ENCODE data around the gene SIGLEC5.
A peak's percentile ranks its signal among the peaks of the same experiment; 100 is the strongest.

Gene SIGLEC5

GRCh38 chr19:51627491-51628138 lies 2.6 kb downstream of the SIGLEC5 start:
- DNase-seq: no peak

- no peak for DNase-seq
Observed at GRCh38 chr19:51626675-51627074, 3.5 kb downstream of the SIGLEC5 start.

- DNase-seq: no peak
Observed at GRCh38 chr19:51621178-51621577, 9.0 kb downstream of the SIGLEC5 start.

- DNase-seq: no peak
Observed at GRCh38 chr19:51615991-51616390, 14.2 kb downstream of the SIGLEC5 start.

- DNase-seq: no peak
Observed at GRCh38 chr19:51614789-51615188, 15.4 kb downstream of the SIGLEC5 start.

- DNase-seq: no peak
Observed at GRCh38 chr19:51610576-51610975, 19.6 kb downstream of the SIGLEC5 start.

GRCh38 chr19:51607920-51608562 lies 22.2 kb downstream of the SIGLEC5 start:
- DNase-seq: no peak

- DNase-seq: no peak
Observed at GRCh38 chr19:51607077-51607476, 23.1 kb downstream of the SIGLEC5 start.

GRCh38 chr19:51602189-51602854 lies 27.9 kb downstream of the SIGLEC5 start:
- DNase-seq: no peak

GRCh38 chr19:51600940-51601580 lies 29.1 kb downstream of the SIGLEC5 start:
- no peak for DNase-seq

- DNase-seq: no peak
Observed at GRCh38 chr19:51599084-51599483, 31.1 kb downstream of the SIGLEC5 start.

GRCh38 chr19:51598159-51598915 lies 31.9 kb downstream of the SIGLEC5 start:
- no peak for DNase-seq

GRCh38 chr19:51595190-51596175 lies 34.7 kb downstream of the SIGLEC5 start:
- no peak for DNase-seq

- no peak for DNase-seq
Observed at GRCh38 chr19:51594774-51595109, 35.5 kb downstream of the SIGLEC5 start.

GRCh38 chr19:51593969-51594773 lies 36.0 kb downstream of the SIGLEC5 start:
- peak; percentile 95 for DNase-seq

GRCh38 chr19:51593138-51593890 lies 36.9 kb downstream of the SIGLEC5 start:
- DNase-seq: no peak

- DNase-seq: no peak
Observed at GRCh38 chr19:51592521-51592920, 37.7 kb downstream of the SIGLEC5 start.

- no peak for DNase-seq
Observed at GRCh38 chr19:51590441-51590840, 39.8 kb downstream of the SIGLEC5 start.

GRCh38 chr19:51589511-51589910 lies 40.7 kb downstream of the SIGLEC5 start:
- no peak for DNase-seq
